ENCODE data around the gene MEGF11.

DNA sequence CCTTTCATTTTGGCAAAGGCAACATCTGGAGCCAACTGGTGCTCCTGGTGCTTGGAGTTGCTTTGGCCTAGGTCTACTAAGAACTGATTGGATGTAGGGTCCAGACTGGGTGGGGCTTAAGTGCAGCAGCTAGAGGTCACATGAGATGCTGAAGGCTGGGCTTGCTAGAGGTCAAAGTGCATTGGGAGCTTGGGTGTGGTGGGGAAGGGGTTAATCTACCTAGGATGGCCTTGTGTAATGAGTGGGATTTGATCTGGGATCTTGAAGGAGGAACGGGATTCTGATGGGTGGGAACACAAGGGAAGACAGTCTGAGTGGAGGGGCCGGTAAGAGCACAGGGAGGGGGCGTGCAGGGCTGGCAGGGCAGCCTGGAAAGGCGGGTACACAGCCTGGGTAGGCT lies 258.7 kb downstream of the MEGF11 start:
- TF ChIP-seq, protein P1, sequence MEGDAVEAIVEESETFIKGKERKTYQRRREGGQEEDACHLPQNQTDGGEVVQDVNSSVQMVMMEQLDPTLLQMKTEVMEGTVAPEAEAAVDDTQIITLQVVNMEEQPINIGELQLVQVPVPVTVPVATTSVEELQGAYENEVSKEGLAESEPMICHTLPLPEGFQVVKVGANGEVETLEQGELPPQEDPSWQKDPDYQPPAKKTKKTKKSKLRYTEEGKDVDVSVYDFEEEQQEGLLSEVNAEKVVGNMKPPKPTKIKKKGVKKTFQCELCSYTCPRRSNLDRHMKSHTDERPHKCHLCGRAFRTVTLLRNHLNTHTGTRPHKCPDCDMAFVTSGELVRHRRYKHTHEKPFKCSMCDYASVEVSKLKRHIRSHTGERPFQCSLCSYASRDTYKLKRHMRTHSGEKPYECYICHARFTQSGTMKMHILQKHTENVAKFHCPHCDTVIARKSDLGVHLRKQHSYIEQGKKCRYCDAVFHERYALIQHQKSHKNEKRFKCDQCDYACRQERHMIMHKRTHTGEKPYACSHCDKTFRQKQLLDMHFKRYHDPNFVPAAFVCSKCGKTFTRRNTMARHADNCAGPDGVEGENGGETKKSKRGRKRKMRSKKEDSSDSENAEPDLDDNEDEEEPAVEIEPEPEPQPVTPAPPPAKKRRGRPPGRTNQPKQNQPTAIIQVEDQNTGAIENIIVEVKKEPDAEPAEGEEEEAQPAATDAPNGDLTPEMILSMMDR (conservative IDR thresholded peaks at IDR 0.05; ENCODE audit: low read length) = no peak
- no peak for TF ChIP-seq EZH2phosphoT487 (IDR thresholded peaks at IDR 0.05; ENCODE audit: borderline replicate concordance)
